ENCODE measurements around the gene ANO1. TPM values are rescaled to one million over a fixed set of nuclear protein-coding genes. Genes with fewer than 3 reads are reported as not detected.

The ANO1 gene
- total RNA-seq, 1 experiment from 2014 or later = 184 TPM

GRCh38 chr11:70099578-70100279 lies 21.6 kb downstream of the ANO1 start:
- H4K20me1 ChIP-seq (ENCODE audit: low read length) = peaks cover 51% of the 10 kb centered on the region
- DNase-seq = no peak
- intact Hi-C loops (cut with micrococcal nuclease) = no loop called here
- H3K4me1 ChIP-seq (ENCODE audit: insufficient read depth, low read length) = peaks cover 5% of the 10 kb centered on the region
- H3K9me2 ChIP-seq (replicated peaks; ENCODE audit: low read length) = no peaks in the 10 kb centered on the region
- peaks cover 66% of the 10 kb centered on the region for H3K36me3 ChIP-seq (ENCODE audit: low read depth, low read length)
- TF ChIP-seq EZH2phosphoT487 (IDR thresholded peaks at IDR 0.05; ENCODE audit: borderline replicate concordance, low read length) = no peak
- no peak for TF ChIP-seq CTCF (conservative IDR thresholded peaks at IDR 0.05; ENCODE audit: low read depth, low read length)
- TF ChIP-seq EZH2 (IDR thresholded peaks at IDR 0.05; ENCODE audit: low read length, unreplicated experiment) = no peak
- no TSS peak for BruUV-seq (replicated peaks)
- no peak overlapping the region for H2AFZ ChIP-seq (ENCODE audit: low read length)
- H3F3A ChIP-seq (ENCODE audit: low read length, unreplicated experiment) = no peaks in the 10 kb centered on the region
- no peak overlapping the region for H3K9ac ChIP-seq (ENCODE audit: low read length)
- no peak for ATAC-seq
- no peaks in the 10 kb centered on the region for H3K9me3 ChIP-seq (ENCODE audit: low read length)
- peaks cover 75% of the 10 kb centered on the region for H3K79me2 ChIP-seq (ENCODE audit: low read length)
- no peaks in the 10 kb centered on the region for H3K27me3 ChIP-seq (ENCODE audit: low read length)
- no peak overlapping the region for H3K4me3 ChIP-seq (ENCODE audit: low read length)
- POLR2A ChIA-PET (ENCODE audit: unreplicated experiment) = no interaction called here
- no peak overlapping the region for H3K4me2 ChIP-seq (ENCODE audit: low read length)
- CTCF ChIA-PET = no interaction called here
- H3K27ac ChIP-seq (ENCODE audit: low read length) = no peak overlapping the region

- Histone ChIP-seq H3F3A (ENCODE audit: low read length, unreplicated experiment) (no peaks in the 10 kb centered on the region), H4K20me1 (ENCODE audit: low read length) (peaks cover 51% of the 10 kb centered on the region), H3K4me2 (ENCODE audit: low read length) (no peak overlapping the region), H3K27me3 (ENCODE audit: low read length) (no peaks in the 10 kb centered on the region), H3K27ac (ENCODE audit: low read length) (no peak overlapping the region), H3K79me2 (ENCODE audit: low read length) (peaks cover 73% of the 10 kb centered on the region), H2AFZ (ENCODE audit: low read length) (no peak overlapping the region), H3K9me2 (replicated peaks; ENCODE audit: low read length) (no peaks in the 10 kb centered on the region), H3K4me1 (ENCODE audit: insufficient read depth, low read length) (peaks cover 5% of the 10 kb centered on the region), H3K36me3 (ENCODE audit: low read depth, low read length) (peaks cover 71% of the 10 kb centered on the region), H3K9ac (ENCODE audit: low read length) (no peak overlapping the region), H3K4me3 (ENCODE audit: low read length) (no peak overlapping the region), H3K9me3 (ENCODE audit: low read length) (no peaks in the 10 kb centered on the region)
- ChIA-PET POLR2A (ENCODE audit: unreplicated experiment) (no interaction called here), CTCF (no interaction called here)
- TF ChIP-seq EZH2phosphoT487 (IDR thresholded peaks at IDR 0.05; ENCODE audit: borderline replicate concordance, low read length) = no peak
- TF ChIP-seq CTCF (conservative IDR thresholded peaks at IDR 0.05; ENCODE audit: low read depth, low read length) = no peak
- TF ChIP-seq EZH2 (IDR thresholded peaks at IDR 0.05; ENCODE audit: low read length, unreplicated experiment) = no peak
- ATAC-seq (no peak), DNase-seq (no peak)
- intact Hi-C loops (cut with micrococcal nuclease) = no loop called here
- BruUV-seq (replicated peaks) = no TSS peak
Measured at GRCh38 chr11:70100280-70100603, 22.1 kb downstream of the ANO1 start.

- BruUV-seq (replicated peaks) = no TSS peak
- Histone ChIP-seq H3K27ac (ENCODE audit: low read length) (no peak overlapping the region), H3K79me2 (ENCODE audit: low read length) (peaks cover 68% of the 10 kb centered on the region), H4K20me1 (ENCODE audit: low read length) (peaks cover 48% of the 10 kb centered on the region), H3K9me3 (ENCODE audit: low read length) (no peaks in the 10 kb centered on the region), H3K36me3 (ENCODE audit: low read depth, low read length) (peaks cover 74% of the 10 kb centered on the region), H3F3A (ENCODE audit: low read length, unreplicated experiment) (no peaks in the 10 kb centered on the region), H2AFZ (ENCODE audit: low read length) (no peak overlapping the region), H3K4me2 (ENCODE audit: low read length) (no peak overlapping the region), H3K4me1 (ENCODE audit: insufficient read depth, low read length) (peaks cover 5% of the 10 kb centered on the region), H3K27me3 (ENCODE audit: low read length) (no peaks in the 10 kb centered on the region), H3K4me3 (ENCODE audit: low read length) (no peak overlapping the region), H3K9me2 (replicated peaks; ENCODE audit: low read length) (no peaks in the 10 kb centered on the region), H3K9ac (ENCODE audit: low read length) (no peak overlapping the region)
- ChIA-PET POLR2A (ENCODE audit: unreplicated experiment) (no interaction called here), CTCF (no interaction called here)
- ATAC-seq (no peak), DNase-seq (no peak)
- TF ChIP-seq EZH2 (IDR thresholded peaks at IDR 0.05; ENCODE audit: low read length, unreplicated experiment) (no peak), CTCF (conservative IDR thresholded peaks at IDR 0.05; ENCODE audit: low read depth, low read length) (no peak), EZH2phosphoT487 (IDR thresholded peaks at IDR 0.05; ENCODE audit: borderline replicate concordance, low read length) (no peak)
- intact Hi-C loops (cut with micrococcal nuclease) = no loop called here
Measured at GRCh38 chr11:70100791-70101190, 22.7 kb downstream of the ANO1 start.

All from PC-3 (cell line).